ENCODE results near the gene VGF.

The VGF gene

DNA sequence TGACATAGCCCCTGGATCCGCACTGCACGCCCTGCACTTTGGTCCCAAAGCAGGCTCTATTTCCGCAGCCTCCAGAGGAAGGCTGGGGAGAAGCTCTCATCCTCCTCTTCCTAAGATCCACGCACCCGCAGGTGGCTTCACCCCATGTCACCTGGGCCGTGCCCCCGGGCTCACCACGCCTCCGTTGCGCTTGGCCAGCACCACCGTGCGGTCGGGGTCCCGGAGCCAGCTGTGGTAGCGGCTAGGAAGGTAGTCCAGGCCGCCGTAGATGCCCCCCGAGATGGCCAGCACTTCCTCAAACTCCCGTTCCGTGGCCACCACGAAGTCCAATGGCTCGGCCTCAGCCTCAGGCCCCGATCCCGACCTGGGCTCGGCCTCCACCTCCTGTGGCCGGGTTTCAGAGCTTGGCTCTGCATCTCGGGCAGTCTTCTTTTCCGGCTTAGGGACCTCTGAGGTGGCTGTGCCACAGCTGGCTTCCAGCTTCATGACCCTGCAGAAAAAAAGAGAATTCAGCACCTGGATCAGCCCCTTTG lies 9.0 kb upstream of the VGF start:
- peaks cover 47% of the 10 kb centered on the region for H3K4me1 Mint-ChIP-seq
- no peak overlapping the region for H3K27ac Mint-ChIP-seq
- DNase-seq: no peak
- H3K27me3 Mint-ChIP-seq: peaks cover 100% of the 10 kb centered on the region
- H3K36me3 Mint-ChIP-seq: peaks cover 7% of the 10 kb centered on the region
- CTCF ChIA-PET: interaction anchor here (0.8 to 1.4 kb wide), 7 partner anchors 9 to 141 kb away, joined by 3 to 9 read pairs (median 3); no protein-coding TSS in a partner anchor
- peak overlapping the region; percentile 50 for H3K4me3 Mint-ChIP-seq
- H3K9me3 Mint-ChIP-seq: no peaks in the 10 kb centered on the region

DNA sequence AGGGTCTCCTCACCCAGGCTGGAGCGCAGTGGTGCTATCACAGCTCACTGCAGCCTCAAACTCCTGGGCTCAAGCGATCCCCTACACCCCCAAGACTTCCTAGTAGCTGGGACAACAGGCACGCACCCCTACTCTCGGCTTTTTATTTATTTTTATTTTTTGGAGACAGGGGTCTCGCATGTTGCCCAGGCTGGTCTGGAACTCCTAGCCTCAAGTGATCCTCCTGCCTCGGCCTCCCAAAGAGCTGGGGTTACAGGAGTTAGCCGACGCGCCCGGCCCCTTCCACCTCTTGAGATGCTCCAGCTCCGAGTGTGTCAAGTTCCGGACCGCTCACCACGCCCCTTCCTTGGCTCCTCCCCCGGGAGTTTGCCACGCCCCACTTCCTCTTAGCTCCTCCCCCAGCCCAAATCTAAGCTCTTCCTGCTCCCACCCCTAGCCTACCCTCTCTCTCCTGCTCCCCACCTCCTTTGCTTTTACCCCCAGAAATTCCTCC lies 8.4 kb upstream of the VGF start:
- H3K36me3 Mint-ChIP-seq: peaks cover 7% of the 10 kb centered on the region
- H3K9me3 Mint-ChIP-seq: no peaks in the 10 kb centered on the region
- peaks cover 100% of the 10 kb centered on the region for H3K27me3 Mint-ChIP-seq
- peak overlapping the region; percentile 50 for H3K4me3 Mint-ChIP-seq
- DNase-seq: peak; percentile 79
- CTCF ChIA-PET: interaction anchor here (0.8 to 1.4 kb wide), 6 partner anchors 10 to 142 kb away, joined by 3 to 9 read pairs (median 3); no protein-coding TSS in a partner anchor
- peak overlapping the region; percentile 75 for H3K27ac Mint-ChIP-seq
- peaks cover 47% of the 10 kb centered on the region for H3K4me1 Mint-ChIP-seq

DNA sequence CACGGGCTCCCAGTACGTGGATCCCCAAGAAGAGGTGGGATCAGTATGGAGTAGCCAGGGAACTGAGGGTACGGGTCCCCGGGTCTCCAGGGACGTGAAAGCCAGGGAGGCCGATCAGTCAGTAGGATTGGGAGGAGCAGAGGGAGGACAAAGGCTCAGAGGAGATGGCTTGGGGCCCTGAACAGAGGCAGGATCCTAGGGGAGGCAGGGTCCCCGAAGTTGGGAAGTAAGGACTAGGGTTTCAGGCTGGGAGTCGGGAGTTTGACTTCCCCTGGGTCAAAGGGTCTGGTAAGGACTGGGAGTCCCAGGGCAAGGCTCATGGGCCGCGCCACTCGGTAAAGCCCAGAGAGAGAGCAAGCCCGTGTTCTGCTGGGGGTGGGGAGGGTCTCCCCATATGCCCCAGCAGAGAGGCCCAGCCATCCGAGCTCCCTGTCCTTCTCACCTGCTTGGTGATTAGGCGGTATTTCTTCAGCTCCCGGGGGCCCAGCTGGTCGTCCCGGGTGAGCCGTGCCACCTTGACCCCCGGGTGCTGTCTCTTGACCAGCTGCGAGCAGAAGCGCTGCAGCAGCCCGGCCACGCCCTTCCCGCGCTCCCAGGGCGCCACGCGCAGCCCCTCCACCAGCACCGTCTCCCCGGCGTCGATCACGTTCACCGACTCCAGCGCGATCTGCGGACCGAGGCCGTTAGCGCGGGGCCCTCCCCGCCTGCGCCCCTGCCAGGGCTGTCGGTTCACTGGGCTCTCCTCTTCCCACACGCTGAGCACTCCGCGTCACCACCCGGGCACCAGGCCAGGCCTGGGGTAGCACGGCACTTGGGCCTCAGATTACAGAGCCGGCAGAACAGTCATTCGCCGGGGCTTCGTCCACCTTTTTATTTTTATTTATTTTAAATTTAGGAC lies 7.7 kb upstream of the VGF start:
- H3K4me1 Mint-ChIP-seq: peaks cover 51% of the 10 kb centered on the region
- CTCF ChIA-PET: interaction anchor here (0.8 to 1.4 kb wide), 5 partner anchors 10 to 29 kb away, joined by 3 to 9 read pairs (median 3); no protein-coding TSS in a partner anchor
- peaks cover 7% of the 10 kb centered on the region for H3K36me3 Mint-ChIP-seq
- H3K9me3 Mint-ChIP-seq: no peaks in the 10 kb centered on the region
- H3K27me3 Mint-ChIP-seq: peaks cover 100% of the 10 kb centered on the region
- no peak for DNase-seq
- H3K27ac Mint-ChIP-seq: no peak overlapping the region
- no peak overlapping the region for H3K4me3 Mint-ChIP-seq

DNA sequence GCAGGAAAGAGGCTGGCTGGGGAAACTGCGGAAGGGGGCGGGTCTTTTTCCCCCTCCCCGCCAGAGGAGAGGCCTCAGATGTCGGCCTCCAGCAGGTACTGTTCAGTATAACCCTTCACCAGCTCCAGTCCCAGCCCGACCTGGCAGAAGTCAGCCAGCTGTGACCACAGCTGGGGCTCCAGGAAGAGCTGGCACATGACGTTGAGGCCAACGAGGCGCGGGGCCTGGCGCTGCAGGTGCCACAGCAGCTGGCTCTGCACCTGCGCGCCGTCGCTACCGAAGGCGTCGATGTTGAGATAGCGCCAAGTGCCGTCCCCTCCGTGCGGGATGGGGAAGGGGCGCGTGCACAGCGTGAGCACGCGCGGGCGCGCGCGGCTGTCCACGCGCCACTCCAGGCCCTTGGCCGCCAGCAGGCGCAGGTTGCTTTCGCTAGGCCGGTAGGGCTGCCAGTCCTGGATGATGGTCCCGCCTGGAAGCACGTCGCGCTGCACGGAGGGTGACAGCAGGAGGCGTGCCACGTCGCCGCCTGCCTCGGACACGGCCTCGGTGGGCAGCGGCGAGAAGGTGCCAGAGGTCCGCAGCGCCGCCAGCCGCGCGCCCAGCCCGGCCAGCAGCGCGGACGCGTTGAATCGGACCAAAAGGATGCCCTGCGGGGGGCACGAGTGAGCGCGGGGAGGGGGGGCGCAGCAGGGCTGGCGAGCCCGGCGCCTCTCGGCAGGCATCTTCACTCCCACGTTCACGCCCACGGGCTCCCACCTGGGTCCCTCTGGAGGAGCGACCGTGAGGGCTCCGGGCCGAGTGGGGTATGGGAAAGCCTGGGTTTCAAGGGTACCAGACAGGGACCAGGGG lies 6.9 kb upstream of the VGF start:
- Mint-ChIP-seq H3K36me3 (peaks cover 7% of the 10 kb centered on the region), H3K27me3 (peaks cover 100% of the 10 kb centered on the region), H3K4me1 (peaks cover 55% of the 10 kb centered on the region), H3K27ac (no peak overlapping the region), H3K9me3 (no peaks in the 10 kb centered on the region), H3K4me3 (no peak overlapping the region)
- CTCF ChIA-PET: interaction anchor here (2.1 to 3.0 kb wide), 2 partner anchors 28 to 111 kb away, joined by 10 to 35 read pairs; no protein-coding TSS in a partner anchor
- peak; percentile 41 for DNase-seq

DNA sequence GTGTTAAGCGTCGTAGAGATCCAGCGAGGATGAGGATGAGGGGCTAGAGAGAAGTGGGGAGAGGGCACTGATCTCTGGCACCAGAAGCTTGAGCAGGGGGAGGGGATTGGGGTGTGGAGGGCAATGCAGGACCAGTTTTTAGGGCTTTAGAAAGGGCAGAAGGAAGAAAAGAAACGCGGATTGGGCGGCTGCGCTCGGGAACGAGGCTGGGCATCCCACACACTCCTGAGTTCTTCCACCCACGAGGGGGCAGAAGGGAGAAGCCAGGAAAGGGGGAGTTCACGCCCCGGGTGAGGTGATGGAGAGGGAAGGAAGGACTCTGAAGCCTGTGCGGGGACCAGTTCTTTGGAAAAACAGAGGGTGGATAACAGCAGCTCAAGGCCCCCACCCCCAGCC lies 6.1 kb upstream of the VGF start:
- Mint-ChIP-seq H3K4me3 (peak overlapping the region; percentile 27), H3K4me1 (peaks cover 60% of the 10 kb centered on the region), H3K27ac (peak overlapping the region; percentile 64), H3K36me3 (peaks cover 7% of the 10 kb centered on the region), H3K27me3 (peaks cover 100% of the 10 kb centered on the region), H3K9me3 (no peaks in the 10 kb centered on the region)
- no peak for DNase-seq
- CTCF ChIA-PET: interaction anchor here (1.1 to 3.0 kb wide), 5 partner anchors 10 to 282 kb away, joined by 3 to 35 read pairs (median 10); partner anchors contain the start of gene UFSP1

DNA sequence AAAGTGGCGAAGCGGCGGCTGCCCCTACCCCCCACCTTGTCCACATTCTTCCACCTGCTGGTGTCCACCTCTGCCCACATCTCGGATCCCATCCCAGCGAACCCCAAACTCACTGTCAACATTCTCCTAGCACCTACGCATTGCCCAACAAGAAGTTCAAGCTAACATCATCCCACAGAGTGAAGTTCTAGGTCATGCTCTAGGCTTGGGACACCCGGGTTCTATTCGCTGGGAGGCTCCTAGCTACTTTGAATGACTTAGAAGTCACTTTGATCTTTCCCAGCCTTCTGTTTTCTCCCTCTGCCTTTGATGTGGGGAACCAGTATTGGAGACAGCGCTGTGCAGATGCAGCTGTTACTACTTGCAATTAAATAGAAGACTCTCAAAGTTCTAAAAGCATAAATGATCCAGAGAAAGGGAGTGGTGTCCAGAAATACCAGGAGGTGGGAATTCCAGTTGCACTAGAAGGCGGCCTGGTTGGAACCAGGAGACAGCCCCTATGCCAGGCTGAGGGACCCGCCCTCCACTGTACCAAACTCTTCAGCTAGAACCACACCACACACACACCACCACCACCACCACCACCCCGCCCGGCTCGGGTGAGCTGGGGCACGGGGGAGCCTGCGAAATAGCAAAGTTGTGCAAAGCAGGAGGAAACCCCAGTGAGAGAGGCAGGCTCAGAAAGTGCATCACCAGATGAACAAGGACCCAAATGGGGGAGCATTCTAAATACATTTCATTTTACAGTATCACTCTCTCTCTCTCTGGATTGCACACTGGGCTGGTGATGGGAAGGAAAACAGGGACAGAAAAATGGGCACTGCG lies 5.5 kb upstream of the VGF start:
- H3K27me3 Mint-ChIP-seq: peaks cover 100% of the 10 kb centered on the region
- peak; percentile 50 for DNase-seq
- H3K4me3 Mint-ChIP-seq: peak overlapping the region; percentile 27
- peaks cover 7% of the 10 kb centered on the region for H3K36me3 Mint-ChIP-seq
- H3K4me1 Mint-ChIP-seq: peaks cover 64% of the 10 kb centered on the region
- no peaks in the 10 kb centered on the region for H3K9me3 Mint-ChIP-seq
- CTCF ChIA-PET: interaction anchor here (0.6 to 3.0 kb wide), 12 partner anchors 9 to 281 kb away, joined by 3 to 35 read pairs (median 3); partner anchors contain the start of genes UFSP1 and ZNHIT1
- no peak overlapping the region for H3K27ac Mint-ChIP-seq

DNA sequence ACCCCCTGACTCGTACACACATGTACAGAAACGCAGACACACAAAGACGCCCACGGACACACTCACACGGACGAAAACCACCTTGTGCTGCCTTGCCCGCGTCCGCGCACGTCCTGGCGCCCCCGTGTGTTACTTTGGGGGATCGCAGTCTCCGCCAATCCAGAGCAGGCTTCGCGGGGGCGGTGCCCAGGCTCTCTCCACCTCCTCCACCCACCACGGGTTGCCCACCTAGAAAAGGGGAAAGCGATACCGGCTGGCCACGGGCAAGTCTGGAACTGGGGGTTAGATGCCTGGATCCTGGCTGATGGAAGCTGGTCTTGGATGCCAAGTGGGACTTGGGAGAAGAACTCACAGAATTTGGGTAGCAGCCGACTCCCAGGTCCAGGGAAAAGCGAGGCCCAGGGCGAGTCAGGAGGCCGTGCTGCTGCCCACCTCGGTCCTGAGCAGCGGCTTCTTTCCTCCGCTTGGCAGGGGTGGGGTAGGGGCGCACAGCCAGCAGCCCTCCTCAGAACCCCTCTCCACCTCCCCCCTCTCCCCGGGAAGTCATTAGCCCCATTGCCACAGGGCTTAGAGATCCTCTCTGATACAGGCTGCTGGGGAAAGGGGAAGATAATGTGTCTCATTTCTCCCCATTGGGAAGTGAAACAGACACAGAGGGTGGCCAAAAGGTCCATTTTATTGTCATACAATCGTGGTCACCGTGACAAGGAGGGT lies 4.6 kb upstream of the VGF start:
- CTCF ChIA-PET: interaction anchor here (0.8 to 3.0 kb wide), 10 partner anchors 19 to 281 kb away, joined by 3 to 35 read pairs (median 3); partner anchors contain the start of genes UFSP1 and ZNHIT1
- Mint-ChIP-seq H3K27me3 (peaks cover 100% of the 10 kb centered on the region), H3K4me1 (peaks cover 73% of the 10 kb centered on the region), H3K4me3 (no peak overlapping the region), H3K27ac (no peak overlapping the region), H3K36me3 (peaks cover 10% of the 10 kb centered on the region), H3K9me3 (no peaks in the 10 kb centered on the region)
- peak; percentile 87 for DNase-seq

DNA sequence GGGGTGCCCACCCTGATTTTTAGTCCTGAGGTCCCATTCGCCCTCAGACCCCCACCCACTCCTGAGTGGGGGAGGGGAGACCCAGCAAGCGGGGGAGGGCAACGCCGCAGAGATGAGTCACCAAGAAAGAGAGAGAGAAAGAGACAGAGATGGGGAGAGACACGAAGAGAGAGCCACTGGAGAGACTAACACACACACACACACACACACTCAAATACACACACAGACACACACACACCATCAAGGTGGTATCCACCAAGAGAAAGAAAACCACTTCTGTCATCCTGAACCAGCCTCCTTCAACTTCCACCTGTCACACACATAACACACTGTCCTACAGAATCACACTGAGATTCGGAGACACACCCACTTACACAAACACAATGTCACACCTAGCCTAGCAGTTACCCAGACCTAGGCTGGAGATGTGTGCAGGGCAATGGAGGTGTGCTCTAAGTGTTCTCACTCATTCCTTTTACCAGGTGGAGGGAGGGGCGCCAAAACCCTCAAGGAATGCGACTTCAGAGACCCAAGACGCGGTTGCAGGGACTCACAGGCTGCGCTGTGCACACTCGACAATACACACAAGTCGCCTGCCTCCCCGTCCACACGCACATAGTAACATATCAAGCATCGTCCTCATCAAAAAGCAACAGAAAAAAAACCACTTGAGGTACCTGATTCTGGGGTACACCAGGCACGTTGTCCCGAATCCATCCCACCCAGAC lies 3.9 kb upstream of the VGF start:
- H3K4me1 Mint-ChIP-seq: peaks cover 74% of the 10 kb centered on the region
- H3K27ac Mint-ChIP-seq: no peak overlapping the region
- CTCF ChIA-PET: interaction anchor here (0.9 to 3.0 kb wide), 3 partner anchors 25 to 27 kb away, joined by 3 to 35 read pairs (median 14); no protein-coding TSS in a partner anchor
- peaks cover 10% of the 10 kb centered on the region for H3K36me3 Mint-ChIP-seq
- DNase-seq: no peak
- H3K9me3 Mint-ChIP-seq: no peaks in the 10 kb centered on the region
- H3K27me3 Mint-ChIP-seq: peaks cover 100% of the 10 kb centered on the region
- no peak overlapping the region for H3K4me3 Mint-ChIP-seq

DNA sequence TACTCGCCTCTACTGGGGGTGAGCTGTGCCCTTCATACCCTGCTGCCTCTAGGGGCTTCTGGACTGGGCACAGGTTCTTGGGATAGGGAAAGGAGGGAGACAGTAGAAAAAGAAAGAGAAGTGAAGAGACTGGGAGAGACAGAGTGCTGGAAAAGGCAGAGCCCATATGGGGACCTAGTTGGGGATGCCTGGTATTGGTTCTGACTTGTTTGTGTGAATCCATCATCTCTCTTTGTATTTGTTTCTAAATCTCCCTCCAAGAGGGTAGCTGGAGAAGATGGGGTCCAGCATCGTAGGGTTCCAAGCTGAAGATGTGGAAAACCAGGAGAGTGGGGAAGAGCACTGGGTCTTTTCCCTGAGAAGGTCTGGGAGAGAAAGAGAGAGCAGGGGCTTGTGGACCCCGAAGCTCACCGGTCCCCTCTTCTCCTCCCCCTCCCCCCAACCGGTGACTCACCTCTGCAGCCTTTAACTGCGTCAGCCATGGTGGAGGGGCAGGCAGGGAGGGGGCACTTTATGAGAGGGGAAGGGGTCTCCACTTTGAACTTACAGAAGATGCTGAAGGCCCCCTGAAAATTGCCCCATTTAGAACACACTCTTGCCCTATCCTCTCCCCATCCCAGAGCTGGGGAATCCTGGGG lies 3.2 kb upstream of the VGF start:
- H3K27me3 Mint-ChIP-seq: peaks cover 100% of the 10 kb centered on the region
- H3K4me3 Mint-ChIP-seq: no peak overlapping the region
- peaks cover 69% of the 10 kb centered on the region for H3K4me1 Mint-ChIP-seq
- peaks cover 5% of the 10 kb centered on the region for H3K36me3 Mint-ChIP-seq
- no peak overlapping the region for H3K27ac Mint-ChIP-seq
- H3K9me3 Mint-ChIP-seq: no peaks in the 10 kb centered on the region
- CTCF ChIA-PET: interaction anchor here (0.9 to 1.8 kb wide), 2 partner anchors 25 to 26 kb away, joined by 3 to 14 read pairs; no protein-coding TSS in a partner anchor
- no peak for DNase-seq

DNA sequence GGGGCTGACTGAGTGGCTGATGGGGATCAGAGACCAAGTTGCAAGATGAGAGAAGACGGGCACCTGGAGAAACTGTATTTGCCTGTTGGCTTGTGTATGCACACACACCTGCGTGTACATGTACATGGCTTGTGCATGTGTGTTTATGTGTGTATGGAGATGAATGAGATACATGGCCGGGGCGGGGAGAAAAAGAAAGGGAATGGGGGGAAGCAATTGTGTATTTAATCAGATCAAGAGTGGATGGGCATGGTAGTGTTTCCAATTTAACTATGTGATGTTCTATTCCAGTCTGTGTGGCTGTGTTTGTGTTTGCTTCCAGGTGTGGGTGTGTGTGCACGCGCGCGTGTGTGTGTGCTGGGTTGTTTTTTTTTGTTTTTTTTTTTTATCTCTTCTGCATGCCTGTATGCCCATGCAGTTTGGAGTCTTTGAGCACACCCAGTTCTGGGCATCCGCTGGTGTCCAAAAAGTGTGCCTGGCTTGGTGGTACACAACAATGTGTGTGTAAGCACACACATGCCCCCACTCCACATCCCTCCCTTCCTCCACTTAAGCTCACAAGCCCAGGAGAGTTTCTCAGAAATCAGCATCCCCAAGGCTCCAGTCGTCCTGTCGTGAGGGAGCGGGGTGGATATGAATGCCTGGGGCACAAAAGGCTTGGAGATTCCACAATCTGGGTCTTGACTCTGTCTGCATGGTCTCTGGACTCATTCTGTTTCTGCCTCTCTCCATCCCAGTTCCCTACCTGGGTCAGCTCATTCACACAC lies 2.5 kb upstream of the VGF start:
- DNase-seq: no peak
- Mint-ChIP-seq H3K36me3 (peaks cover 5% of the 10 kb centered on the region), H3K4me3 (no peak overlapping the region), H3K27ac (no peak overlapping the region), H3K4me1 (peaks cover 66% of the 10 kb centered on the region), H3K27me3 (peaks cover 100% of the 10 kb centered on the region), H3K9me3 (no peaks in the 10 kb centered on the region)
- CTCF ChIA-PET: interaction anchor here (0.9 to 1.8 kb wide), 2 partner anchors 24 to 25 kb away, joined by 3 to 14 read pairs; no protein-coding TSS in a partner anchor
